H1 (cell line): ENCODE data around the gene RUVBL1. TPM values are rescaled to one million over a fixed set of nuclear protein-coding genes. Genes with fewer than 3 reads are reported as not detected.

ENCODE experiments used
- CTCF ChIA-PET: fragments of 300-600 bp; sonication (Branson Sonifier 250); formaldehyde crosslinking; loops from one replicate; lab custom pipeline; 2021; ENCODE audit not compliant: partially characterized antibody; lab: Charles Lee
- POLR2A ChIA-PET: fragments of 300-600 bp; sonication (Branson Sonifier 250); formaldehyde crosslinking; loops from one replicate; lab custom pipeline; 2021; ENCODE audit warnings: inconsistent platforms; ENCODE audit not compliant: partially characterized antibody; lab: Charles Lee
- DNase-seq, 2 experiments: peaks; one replicate each; pipeline versions ENCODE4 v3.0.0 to v3.0.0-alpha.2; 2010 to 2022; ENCODE audit warnings: low spot score in 2 of 2, low read depth in 1 of 2, mixed read lengths in 1 of 2
- FAIRE-seq: peaks from 2 replicates; lab custom pipeline; 2011; peaks lifted over from hg19 to GRCh38; lab: Jason Lieb, UNC
- H2AFZ ChIP-seq: 2 replicates; pipeline ENCODE4 v1.8.1; 2012; ENCODE audit warnings: low read length, inconsistent platforms
- H2AK5ac ChIP-seq: 2 replicates; pipeline ENCODE4 v1.6.1; 2013; ENCODE audit warnings: low read depth, low read length
- H2BK120ac ChIP-seq: replicated peaks from 2 replicates; pipeline ENCODE3; 2013; ENCODE audit warnings: low read depth, low read length, inconsistent platforms
- H2BK12ac ChIP-seq: 2 replicates; pipeline ENCODE4 v1.6.1; 2013; ENCODE audit warnings: low read depth, low read length
- H2BK15ac ChIP-seq: 2 replicates; pipeline ENCODE4 v1.6.1; 2013; ENCODE audit warnings: low read length
- H2BK20ac ChIP-seq: 2 replicates; pipeline ENCODE4 v1.6.1; 2013; ENCODE audit warnings: low read length
- H2BK5ac ChIP-seq: 2 replicates; pipeline ENCODE4 v1.6.1; 2013; ENCODE audit warnings: low read depth, low read length
- H3K14ac ChIP-seq: 2 replicates; pipeline ENCODE4 v1.6.1; 2013; ENCODE audit warnings: inconsistent platforms; ENCODE audit not compliant: insufficient read length
- H3K18ac ChIP-seq: 2 replicates; pipeline ENCODE4 v1.6.1; 2013; ENCODE audit warnings: low read length; ENCODE audit errors: extremely low read depth
- H3K23ac ChIP-seq: 2 replicates; pipeline ENCODE4 v1.6.1; 2013; ENCODE audit warnings: inconsistent platforms; ENCODE audit not compliant: insufficient read length
- H3K23me2 ChIP-seq: 2 replicates; pipeline ENCODE4 v1.6.1; 2013; ENCODE audit warnings: low read depth, low read length
- H3K27ac ChIP-seq: 2 replicates; pipeline ENCODE4 v1.6.1; 2011; ENCODE audit warnings: low read depth, low read length, inconsistent platforms
- H3K27me3 ChIP-seq, 4 experiments: replicated peaks in 1 of 4; 1 replicate in 1 of 4; 2 replicates in 3 of 4; pipeline versions ENCODE4 v1.6.1 to v1.8.1; 2011 to 2013; ENCODE audit warnings: low read length in 3 of 4, mild to moderate bottlenecking in 3 of 4, inconsistent platforms in 2 of 4, mixed read lengths in 2 of 4, moderate library complexity in 1 of 4; ENCODE audit not compliant: control insufficient read depth in 3 of 4, insufficient read depth in 3 of 4; ENCODE audit errors: extremely low read depth in 1 of 4
- H3K36me3 ChIP-seq, 4 experiments: 2 replicates each; pipeline versions ENCODE4 v1.6.1 to v1.8.1; 2011 to 2013; ENCODE audit warnings: mild to moderate bottlenecking in 4 of 4, low read length in 3 of 4, moderate library complexity in 2 of 4, control low read depth in 1 of 4, inconsistent platforms in 1 of 4; ENCODE audit not compliant: insufficient read depth in 4 of 4, control insufficient read depth in 2 of 4
- H3K4ac ChIP-seq: replicated peaks from 2 replicates; pipeline ENCODE3; 2013; ENCODE audit warnings: low read length, low read depth, mixed read lengths, inconsistent platforms; ENCODE audit not compliant: insufficient read length
- H3K4me1 ChIP-seq, 4 experiments: replicated peaks in 1 of 4; 1 replicate in 1 of 4; 2 replicates in 3 of 4; pipeline versions ENCODE4 v1.6.1 to v1.8.1; 2011 to 2013; ENCODE audit warnings: low read length in 3 of 4, inconsistent platforms in 2 of 4, mixed read lengths in 1 of 4; ENCODE audit not compliant: insufficient read depth in 4 of 4, control insufficient read depth in 3 of 4
- H3K4me2 ChIP-seq, 2 experiments: 2 replicates each; pipeline versions ENCODE4 v1.6.1 to v1.8.1; 2011 to 2013; ENCODE audit warnings: low read depth in 2 of 2, low read length in 2 of 2, control low read depth in 1 of 2, inconsistent platforms in 1 of 2, mild to moderate bottlenecking in 1 of 2; ENCODE audit not compliant: insufficient read depth in 1 of 2
- H3K4me3 ChIP-seq, 4 experiments: fragments of 200-600, 300-600 bp in 1 of 4; sonication (generic), shearing (Covaris generic), sonication (Bioruptor Twin) in 1 of 4; 2 replicates each; pipeline versions ENCODE4 v1.5.1 to v1.8.1; 2011 to 2016; ENCODE audit warnings: low read length in 4 of 4, low read depth in 3 of 4, control low read depth in 2 of 4, inconsistent platforms in 2 of 4, mild to moderate bottlenecking in 2 of 4, mixed read lengths in 1 of 4, moderate library complexity in 1 of 4; ENCODE audit not compliant: insufficient read depth in 2 of 4; ENCODE audit errors: extremely low read depth in 1 of 4
- H3K56ac ChIP-seq: replicated peaks from 2 replicates; pipeline ENCODE3; 2013; ENCODE audit warnings: low read depth, mild to moderate bottlenecking, mixed read lengths, low read length, inconsistent platforms; ENCODE audit not compliant: insufficient read length
- H3K79me1 ChIP-seq: 2 replicates; pipeline ENCODE4 v1.6.1; 2013; ENCODE audit warnings: low read depth, low read length, control low read depth
- H3K79me2 ChIP-seq, 2 experiments: 2 replicates each; pipeline versions ENCODE4 v1.6.1 to v1.8.1; 2012 to 2013; ENCODE audit warnings: low read length in 2 of 2, mild to moderate bottlenecking in 2 of 2, inconsistent platforms in 1 of 2; ENCODE audit not compliant: insufficient read depth in 2 of 2, control insufficient read depth in 1 of 2
- H3K9ac ChIP-seq, 4 experiments: replicated peaks in 1 of 4; 1 replicate in 1 of 4; 2 replicates in 3 of 4; pipeline versions ENCODE4 v1.6.1 to v1.8.1; 2011 to 2013; ENCODE audit warnings: low read depth in 3 of 4, low read length in 3 of 4, control low read depth in 2 of 4, mild to moderate bottlenecking in 2 of 4, moderate library complexity in 2 of 4, inconsistent platforms in 1 of 4; ENCODE audit errors: extremely low read depth in 1 of 4
- H3K9me3 ChIP-seq, 2 experiments: 2 replicates each; pipeline versions ENCODE4 v1.6.1 to v1.8.1; 2012 to 2013; ENCODE audit warnings: mild to moderate bottlenecking in 2 of 2, moderate library complexity in 2 of 2, control low read depth in 1 of 2, inconsistent platforms in 1 of 2, low read depth in 1 of 2, low read length in 1 of 2, mixed read lengths in 1 of 2; ENCODE audit not compliant: insufficient read depth in 2 of 2
- H4K20me1 ChIP-seq, 2 experiments: replicated peaks in 1 of 2; 2 replicates each; pipeline versions ENCODE3 to v1.8.1; 2011 to 2013; ENCODE audit warnings: inconsistent platforms in 2 of 2, low read length in 2 of 2, mild to moderate bottlenecking in 1 of 2; ENCODE audit not compliant: insufficient read depth in 2 of 2, control insufficient read depth in 1 of 2
- H4K5ac ChIP-seq: 2 replicates; pipeline ENCODE4 v1.6.1; 2013; ENCODE audit warnings: low read length, low read depth, mixed read lengths, inconsistent platforms; ENCODE audit not compliant: insufficient read length
- H4K8ac ChIP-seq: 2 replicates; pipeline ENCODE4 v1.8.0; 2013; ENCODE audit warnings: mild to moderate bottlenecking, moderate library complexity, low read length, inconsistent platforms; ENCODE audit not compliant: insufficient read depth; ENCODE audit errors: extremely low read depth
- H4K91ac ChIP-seq: replicated peaks from 2 replicates; pipeline ENCODE3; 2013; ENCODE audit warnings: low read length, mixed read lengths, inconsistent platforms; ENCODE audit not compliant: insufficient read length
- ASH2L ChIP-seq: fragments of 200-600, 300-600 bp; sonication (generic); IDR thresholded peaks from one replicate; pipeline ENCODE4 v1.7.1; 2017; ENCODE audit warnings: low read length
- GABPA ChIP-seq: IDR thresholded peaks from 2 replicates; pipeline ENCODE4 v1.6.1; 2011; ENCODE audit warnings: mild to moderate bottlenecking, low read length, moderate library complexity, borderline replicate concordance; ENCODE audit not compliant: insufficient read depth
- GTF2F1 ChIP-seq: IDR thresholded peaks from 2 replicates; pipeline ENCODE4 v1.6.1; 2012; ENCODE audit warnings: low read depth, low read length, improper control_type of control experiment, borderline replicate concordance
- KDM1A ChIP-seq: fragments of 200-600, 300-600 bp; sonication (generic); IDR thresholded peaks from 2 replicates; pipeline ENCODE4 v1.7.1; 2016; ENCODE audit warnings: mild to moderate bottlenecking, low read length, borderline replicate concordance
- MAX ChIP-seq: IDR thresholded peaks from 2 replicates; pipeline ENCODE4 v1.6.1; 2012; ENCODE audit warnings: inconsistent platforms
- PHF8 ChIP-seq: fragments of 200-600 bp; sonication (generic); conservative IDR thresholded peaks from 2 replicates; pipeline ENCODE4 v1.7.1; 2012; ENCODE audit warnings: low read depth, mild to moderate bottlenecking, inconsistent platforms, low read length, moderate library complexity
- RAD21 ChIP-seq, 2 experiments: IDR thresholded peaks in 1 of 2; conservative IDR thresholded peaks in 1 of 2; 2 replicates each; pipeline ENCODE4 v1.6.1; 2011; ENCODE audit warnings: low read depth in 2 of 2, low read length in 2 of 2, improper control_type of control experiment in 1 of 2, inconsistent platforms in 1 of 2, mild to moderate bottlenecking in 1 of 2, moderate library complexity in 1 of 2
- RBBP5 ChIP-seq: IDR thresholded peaks from 2 replicates; pipeline ENCODE4 v1.7.1; 2012; ENCODE audit warnings: low read depth, mild to moderate bottlenecking, inconsistent platforms, low read length, moderate library complexity, borderline replicate concordance
- SIX5 ChIP-seq: IDR thresholded peaks from 2 replicates; pipeline ENCODE4 v1.6.1; 2011; ENCODE audit warnings: mild to moderate bottlenecking, low read depth, low read length
- ZNF274 ChIP-seq: IDR thresholded peaks from 2 replicates; pipeline ENCODE4 v1.7.0; 2012; ENCODE audit warnings: low read length, borderline replicate concordance; ENCODE audit errors: extremely low read depth
- WGBS, 2 experiments: shearing (Covaris generic) in 1 of 2; methylation state at CpG; one replicate each; pipeline versions ENCODE4 v1.1.6 to v1.1.7; 2013 to 2015; ENCODE audit warnings: low lambda C conversion rate in 2 of 2, mixed read lengths in 2 of 2, inconsistent platforms in 1 of 2, low coverage in 1 of 2, missing lambda C conversion rate in 1 of 2; ENCODE audit not compliant: insufficient replicate concordance in 2 of 2, insufficient coverage in 1 of 2, insufficient read length in 1 of 2; ENCODE audit errors: extremely low coverage in 1 of 2, missing lambda C conversion rate in 1 of 2; 5-methylcytosine and 5-hydroxymethylcytosine counted together
- polyA plus RNA-seq, 7 experiments: library from polyadenylated mRNA; depleted of rRNA in 3 of 7; stranded (reverse) in 5 of 7; unstranded in 2 of 7; fragments of >200 nt in 5 of 7; fragments of 200-250 nt in 2 of 7; gene quantifications; 1 replicate in 5 of 7; 2 replicates in 1 of 7; 4 replicates in 1 of 7; pipeline versions ENCODE4 v1.2.1 to v1.2.3, GENCODE V29; 2011 to 2013; ENCODE audit warnings: missing spikeins in 2 of 7, mixed read lengths in 2 of 7
- total RNA-seq: library from RNA; stranded (reverse); fragmentation: NEBNext Ultra II Directional; extraction: Animal tissue kit (Norgen Biotek cat#: 25700); gene quantifications from 2 replicates; pipeline ENCODE4 v1.2.1, GENCODE V29; 2021

Gene RUVBL1
- total and polyA plus RNA-seq, 2 of the 8 experiments (the other 6 are each of a cell fraction or from before 2014, with no cell fraction given) = 112 to 135 TPM

GRCh38 chr3:128053614-128054013 is 70.0 kb downstream of the RUVBL1 start:
- H3K18ac ChIP-seq = no peak overlapping the region
- no peak for DNase-seq
- no peak overlapping the region for H2BK120ac ChIP-seq
- no peak overlapping the region for H3K9ac ChIP-seq
- H3K9me3 ChIP-seq = no peaks in the 10 kb centered on the region
- FAIRE-seq = no peak
- H2BK12ac ChIP-seq = no peak overlapping the region
- H2BK20ac ChIP-seq = no peak overlapping the region
- no peak overlapping the region for H3K14ac ChIP-seq
- H3K79me2 ChIP-seq = peaks cover 5 to 30% of the 10 kb centered on the region in 2 experiments; a peak in 3 of 4 replicates
- peaks cover 5 to 51% (median 29%) of the 10 kb centered on the region in 4 experiments for H3K36me3 ChIP-seq
- H3K4me2 ChIP-seq = peak overlapping the region; percentile 75 to 98; a peak in 3 of 4 replicates
- ChIA-PET CTCF (interaction anchor here (0.9 to 1.7 kb wide), 5 partner anchors 13 to 47 kb away, joined by 3 to 4 read pairs (median 3); no protein-coding TSS in a partner anchor), POLR2A (interaction anchor here (0.6 to 2.5 kb wide), 3 partner anchors 10 to 52 kb away, joined by 3 to 10 read pairs (median 5); no protein-coding TSS in a partner anchor)
- peaks cover 12% of the 10 kb centered on the region for H3K23me2 ChIP-seq
- H3K27me3 ChIP-seq = no peaks in the 10 kb centered on the region
- H3K4me1 ChIP-seq = peaks cover 0 to 7% (median 2%) of the 10 kb centered on the region in 4 experiments; a peak in 4 of 7 replicates
- no peak overlapping the region for H3K4ac ChIP-seq
- peaks cover 0 to 9% of the 10 kb centered on the region in 2 experiments for H4K20me1 ChIP-seq
- no peak overlapping the region for H2AFZ ChIP-seq
- H3K4me3 ChIP-seq = peak overlapping the region in 3 of 4 experiments; percentile 85 to 92 (median 88); a peak in 5 of 8 replicates
- 87% methylated on average over 6 of the region's 6 CpGs; no CpG with 5 or more reads in 1 of the 2 experiments for WGBS, 2 experiments
- no peak overlapping the region for H3K23ac ChIP-seq
- H4K5ac ChIP-seq = no peak overlapping the region
- H3K79me1 ChIP-seq = peaks cover 7% of the 10 kb centered on the region
- H2BK15ac ChIP-seq = no peak overlapping the region
- no peak overlapping the region for H4K91ac ChIP-seq
- H2BK5ac ChIP-seq = no peak overlapping the region
- no peak overlapping the region for H3K27ac ChIP-seq
- H3K56ac ChIP-seq = no peak overlapping the region
- no peak overlapping the region for H2AK5ac ChIP-seq
- TF ChIP-seq GABPA (no peak), ZNF274 (no peak), PHF8 (no peak), RBBP5 (no peak), KDM1A (no peak), GTF2F1 (no peak), SIX5 (no peak), RAD21 (IDR thresholded peaks at IDR 0.05 in 1 of 2, conservative IDR thresholded peaks at IDR 0.05 in 1 of 2; ENCODE audit: low read depth in 2 of 2, low read length in 2 of 2) (no peak), ASH2L (no peak), MAX (no peak)
- H4K8ac ChIP-seq = no peak overlapping the region
